GM21528 (cell line): ENCODE measurements around the gene IL17RD.

Experiments used
- ATAC-seq: cut with Tn5 transposase; IDR thresholded peaks from one replicate; pipeline ENCODE4 v1.9.1; 2021; ENCODE audit warnings: mild to moderate bottlenecking, moderate library complexity; ENCODE audit not compliant: unreplicated experiment, low FRiP score

IL17RD gene

DNA sequence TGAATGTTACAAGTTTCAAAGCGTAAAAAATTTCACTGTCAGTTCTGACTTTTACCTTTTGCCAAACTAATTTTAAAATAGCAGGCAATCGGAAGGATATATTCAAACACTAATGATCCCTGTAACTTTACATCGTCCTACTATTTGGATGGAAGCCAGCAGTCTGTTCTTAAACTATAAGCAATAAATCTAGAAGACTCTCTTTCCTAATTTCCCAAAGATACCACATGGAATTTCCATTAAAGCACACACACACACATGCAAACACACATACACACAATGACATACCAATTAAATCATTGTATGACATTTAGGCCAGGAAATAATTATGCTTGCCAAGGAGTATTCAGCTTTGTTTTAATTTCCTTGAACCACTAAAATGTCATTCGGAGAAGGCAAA, 32.0 kb downstream of the IL17RD start:
- no peak for ATAC-seq

DNA sequence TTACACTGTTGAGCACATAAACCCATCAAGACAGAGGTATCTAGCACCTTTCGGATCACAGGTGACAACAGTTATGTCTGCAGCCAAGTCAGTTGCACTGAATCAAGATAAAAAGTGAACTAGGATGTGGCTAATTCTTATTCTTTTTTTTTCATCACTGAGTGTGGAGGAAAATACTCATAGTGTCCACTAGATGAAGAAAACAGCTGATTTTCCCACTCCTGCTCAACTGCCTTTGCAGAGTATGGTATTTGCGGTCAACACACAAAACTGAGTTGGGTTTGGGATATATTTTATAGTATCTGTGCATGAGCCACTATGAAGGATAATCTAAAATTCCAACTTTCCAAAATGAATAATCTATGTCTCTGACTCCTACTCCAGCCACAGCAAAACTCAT, 32.5 kb downstream of the IL17RD start:
- no peak for ATAC-seq

DNA sequence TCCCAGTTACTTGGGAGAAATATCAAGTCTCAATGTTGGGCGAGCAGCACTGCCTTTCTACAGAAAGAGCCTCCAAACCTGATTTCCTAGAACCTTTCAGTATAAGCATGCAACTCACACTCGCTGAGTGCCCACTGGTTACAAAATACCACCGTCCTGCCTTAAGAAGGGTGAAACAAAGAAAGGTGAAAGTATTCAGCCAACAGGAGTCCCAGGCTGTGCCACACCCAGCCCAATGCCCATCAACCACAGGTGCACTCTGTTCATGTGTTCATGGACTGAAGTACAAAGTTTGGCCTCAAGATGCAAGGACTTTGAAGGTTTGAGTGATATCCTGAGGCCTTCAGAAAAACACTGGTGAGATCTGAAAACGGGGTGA, 34.0 kb downstream of the IL17RD start:
- no peak for ATAC-seq

DNA sequence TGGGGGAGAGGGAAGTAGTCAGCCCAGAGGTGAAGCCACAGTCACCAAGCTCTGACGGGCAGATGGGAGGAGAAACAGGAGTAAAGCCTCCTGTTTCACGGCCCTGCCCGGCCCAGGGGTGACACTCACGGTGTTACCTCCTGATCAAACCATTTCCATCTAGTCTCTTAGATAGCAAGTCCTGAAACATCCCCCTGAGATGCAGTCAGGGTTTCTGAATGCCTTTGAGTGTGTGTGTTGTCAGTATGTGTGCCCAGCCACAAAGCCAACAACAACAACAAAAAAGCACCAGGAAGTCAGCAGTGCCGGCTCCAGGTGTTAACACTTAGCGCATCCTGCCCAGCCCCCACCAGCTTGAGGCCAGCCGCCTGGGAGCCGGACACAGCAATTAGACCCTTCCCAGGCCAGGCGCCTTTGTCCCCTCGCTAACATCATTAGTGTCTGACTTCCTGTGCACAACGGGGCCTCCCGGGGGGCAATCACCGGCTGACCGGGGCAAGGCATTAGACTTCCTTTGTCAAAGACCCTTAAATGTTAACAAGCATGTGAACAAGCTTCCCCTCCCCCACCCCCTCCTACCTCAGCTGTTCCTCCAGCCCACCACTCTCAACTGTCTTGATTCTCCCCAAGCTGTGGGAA, 34.5 kb downstream of the IL17RD start:
- no peak for ATAC-seq

DNA sequence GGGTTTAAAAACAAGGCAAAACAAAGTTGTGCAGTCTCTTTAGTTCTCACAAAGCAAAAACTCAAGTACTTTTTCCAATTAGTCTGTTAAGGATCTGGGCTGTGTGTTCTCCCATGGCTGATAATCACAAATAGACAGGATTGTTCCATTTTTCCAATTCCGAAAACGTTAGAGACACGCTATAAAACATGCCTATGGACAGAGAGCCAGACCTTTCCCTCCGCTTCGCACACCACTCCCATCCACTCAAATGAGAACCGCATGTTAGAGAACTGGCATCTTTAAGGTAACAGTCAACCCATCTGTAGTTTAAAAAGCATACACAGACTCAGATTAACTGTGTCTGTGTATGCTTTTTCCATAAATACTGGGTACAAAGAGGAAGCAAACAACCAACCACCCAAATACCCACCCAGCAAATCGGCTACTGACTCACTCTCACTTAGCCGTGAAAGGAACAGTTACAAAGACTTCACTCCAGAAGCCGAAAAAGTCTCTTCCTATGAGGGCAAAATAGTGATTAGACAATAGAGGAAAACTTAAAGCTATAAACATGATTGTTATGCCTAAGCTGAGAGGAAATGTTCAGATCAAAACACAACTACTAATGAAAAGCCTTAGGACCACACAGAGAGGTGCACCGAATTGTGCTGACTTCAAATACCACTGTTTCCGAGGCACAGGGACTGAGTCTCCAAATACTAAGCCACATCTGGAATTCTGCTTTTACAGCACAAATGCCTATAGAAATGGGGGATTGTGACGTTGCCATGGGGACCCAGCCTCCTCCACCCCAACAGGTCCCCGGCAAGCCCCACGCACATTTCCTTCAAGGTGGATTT, 36.1 kb downstream of the IL17RD start:
- no peak for ATAC-seq

DNA sequence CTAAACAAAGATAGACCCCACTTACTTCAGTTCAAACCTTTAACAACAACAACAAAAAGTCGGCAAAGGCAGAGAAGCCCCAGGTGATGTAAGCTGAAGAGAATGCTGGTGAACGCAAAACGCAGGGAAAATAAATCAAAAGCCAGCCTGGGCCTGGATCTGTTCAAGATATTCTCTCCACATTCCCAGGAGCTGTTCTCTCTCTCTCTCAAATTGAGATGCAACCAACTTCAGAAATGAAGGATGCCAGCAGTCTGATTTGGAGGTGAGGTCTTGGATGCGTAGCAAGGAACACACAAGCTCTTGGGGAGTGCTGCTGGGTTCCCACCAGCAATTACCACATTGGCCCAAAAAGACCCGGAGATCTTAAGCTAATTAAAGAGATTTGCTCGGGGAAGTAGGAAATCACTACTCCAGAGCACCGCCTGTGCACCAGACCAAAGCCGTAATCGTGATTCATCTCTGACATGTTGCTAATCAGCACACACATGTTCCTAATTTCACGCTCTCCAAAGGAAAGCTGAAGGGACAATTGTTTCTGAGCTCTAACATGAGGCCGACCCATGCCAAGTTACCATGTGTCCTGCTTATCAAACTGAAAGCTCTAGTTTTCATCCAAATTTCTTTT, 37.1 kb downstream of the IL17RD start:
- no peak for ATAC-seq

DNA sequence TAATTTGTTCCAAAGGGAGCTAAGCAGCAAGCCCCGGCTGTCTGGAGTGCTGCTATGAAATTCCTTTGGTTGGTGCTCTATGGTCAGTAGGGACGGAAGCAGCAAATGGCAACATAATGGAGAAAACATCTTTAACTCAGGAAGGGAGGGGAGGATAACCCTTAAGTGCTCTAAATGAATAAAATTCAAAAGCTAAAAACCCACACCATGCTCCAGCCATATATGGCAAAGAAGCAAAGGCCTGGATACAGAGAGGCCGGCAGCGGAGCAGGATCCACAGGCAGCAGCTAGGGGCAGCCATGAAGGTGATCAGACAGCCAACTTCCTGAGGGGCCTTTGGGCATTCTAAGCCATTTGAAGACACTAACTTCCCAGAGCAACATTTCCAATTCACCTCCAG, 38.9 kb downstream of the IL17RD start:
- ATAC-seq, result no peak

DNA sequence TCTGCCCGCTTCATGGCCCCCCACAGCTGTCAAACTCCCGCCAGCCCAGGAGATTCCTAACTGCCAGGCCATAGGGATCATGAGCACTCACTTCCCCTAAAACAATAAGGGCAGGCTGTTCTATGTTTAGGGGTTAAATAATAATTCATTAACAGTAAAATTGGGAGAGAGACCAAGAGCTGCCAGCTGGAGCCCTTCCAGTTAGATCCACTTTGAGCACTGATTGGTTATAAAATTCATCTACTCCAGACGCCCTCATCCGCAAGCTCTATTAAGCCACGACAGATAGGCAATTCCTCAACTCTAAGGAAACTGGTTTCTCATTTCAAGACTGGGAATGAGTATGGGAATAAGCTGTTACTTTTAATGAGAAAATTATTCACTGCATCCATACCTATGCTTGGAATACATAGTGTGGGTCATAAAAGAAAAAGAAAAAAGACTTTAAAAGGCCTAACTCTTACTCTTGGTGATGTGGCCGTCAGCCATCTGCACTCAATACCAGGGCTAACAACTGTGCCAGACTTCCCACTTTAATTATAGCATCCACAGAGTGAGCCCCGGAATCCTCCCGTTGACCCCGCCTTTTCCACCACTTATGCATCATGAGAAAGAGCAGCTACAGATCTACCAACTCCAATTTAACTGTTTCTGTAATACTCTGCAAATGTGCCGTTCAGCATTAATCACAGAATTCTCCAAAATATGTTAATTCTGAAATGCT, 44.5 kb downstream of the IL17RD start:
- no peak for ATAC-seq

DNA sequence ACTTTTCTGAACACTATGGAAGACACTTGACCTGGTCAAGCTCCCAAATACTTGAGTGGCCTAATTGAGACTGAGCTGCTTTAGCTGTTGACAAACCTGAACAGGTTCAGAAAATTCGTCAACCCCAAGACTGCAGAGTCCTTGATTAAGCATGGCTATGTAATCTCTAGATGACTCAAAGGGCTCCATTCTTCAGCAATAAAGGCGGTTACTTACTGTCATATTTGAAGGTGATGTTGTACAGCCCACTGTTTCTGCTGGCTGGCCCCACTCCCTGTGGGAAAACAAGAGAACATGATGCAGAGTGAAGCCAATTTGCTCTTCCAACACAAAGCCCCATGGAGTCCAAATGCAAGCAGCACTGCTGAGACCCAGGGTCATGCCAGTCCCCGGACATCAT, 45.1 kb downstream of the IL17RD start:
- ATAC-seq, result no peak

DNA sequence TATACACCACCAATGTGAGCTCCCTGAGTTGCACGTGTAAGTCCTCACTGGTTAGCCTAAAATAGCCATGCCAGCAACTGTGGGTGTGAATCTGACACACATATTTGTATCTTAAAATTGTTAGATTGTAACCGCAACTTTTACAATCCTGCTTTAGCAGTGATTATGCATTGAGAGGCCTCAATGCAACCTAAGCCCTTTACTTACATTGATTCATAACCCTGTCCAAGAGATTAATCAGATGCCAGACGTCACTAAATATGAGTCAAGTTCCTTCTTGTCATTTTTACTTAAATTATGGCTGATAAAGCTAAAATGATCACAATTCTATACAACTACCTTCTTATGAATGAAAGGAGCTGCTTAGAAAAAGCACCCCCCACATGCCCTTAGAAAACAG, 46.9 kb downstream of the IL17RD start:
- no peak for ATAC-seq

DNA sequence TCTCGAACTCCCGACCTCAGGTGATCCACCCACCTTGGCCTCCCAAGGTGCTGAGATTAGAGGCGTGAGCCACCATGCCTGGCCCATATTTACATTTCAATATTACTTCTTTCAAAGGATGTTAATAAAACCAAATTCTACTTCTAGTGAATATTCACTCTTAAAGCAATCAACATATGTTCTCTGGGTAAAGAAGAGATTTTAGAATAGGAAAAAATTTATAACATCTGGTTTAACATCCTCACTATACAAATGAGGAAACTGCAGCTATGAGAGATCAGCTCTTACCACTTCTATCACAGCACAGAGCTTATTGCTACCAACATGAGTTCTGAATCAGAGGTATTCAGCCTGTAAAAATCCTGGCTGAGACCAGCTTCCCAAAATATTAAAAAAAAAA, 48.7 kb downstream of the IL17RD start:
- ATAC-seq, result no peak

DNA sequence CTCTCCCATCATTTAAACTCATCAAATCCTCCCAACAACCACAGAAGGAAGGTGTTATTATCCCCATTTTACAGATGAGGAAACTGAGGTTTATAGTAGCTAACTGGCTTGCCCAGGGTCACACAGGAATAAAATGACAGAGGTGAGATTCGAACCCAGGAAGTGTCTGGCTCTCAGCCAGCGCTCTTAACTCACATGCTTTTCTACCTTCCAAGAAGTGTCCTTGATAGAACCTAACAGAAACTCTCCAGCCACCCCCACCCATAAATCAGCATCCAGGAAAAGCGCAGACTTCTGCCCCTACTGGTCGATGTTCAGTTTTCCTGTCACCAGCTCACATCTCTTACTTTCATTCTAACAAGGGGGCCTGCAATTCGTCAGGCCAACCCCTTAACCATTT, 52.9 kb downstream of the IL17RD start:
- no peak for ATAC-seq

DNA sequence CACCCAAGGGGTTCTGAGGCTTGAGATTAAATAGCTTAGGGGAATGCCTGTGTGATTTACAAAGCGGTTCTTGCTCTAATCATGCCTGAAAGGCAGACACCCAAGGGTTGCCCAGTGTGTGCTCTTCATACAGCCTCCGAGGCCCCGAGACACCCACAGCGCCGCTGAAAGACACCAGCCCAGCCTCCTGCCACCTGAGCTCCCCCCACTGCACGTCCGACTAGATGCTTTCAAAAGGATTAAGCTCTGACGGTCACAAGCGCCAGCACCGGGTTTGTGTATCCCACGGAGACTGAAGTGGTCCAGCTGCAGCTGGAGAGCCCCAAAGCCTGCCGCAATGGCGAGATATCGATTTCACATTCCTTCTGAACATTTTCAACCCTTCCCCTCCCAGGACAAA, 54.4 kb downstream of the IL17RD start:
- no peak for ATAC-seq

DNA sequence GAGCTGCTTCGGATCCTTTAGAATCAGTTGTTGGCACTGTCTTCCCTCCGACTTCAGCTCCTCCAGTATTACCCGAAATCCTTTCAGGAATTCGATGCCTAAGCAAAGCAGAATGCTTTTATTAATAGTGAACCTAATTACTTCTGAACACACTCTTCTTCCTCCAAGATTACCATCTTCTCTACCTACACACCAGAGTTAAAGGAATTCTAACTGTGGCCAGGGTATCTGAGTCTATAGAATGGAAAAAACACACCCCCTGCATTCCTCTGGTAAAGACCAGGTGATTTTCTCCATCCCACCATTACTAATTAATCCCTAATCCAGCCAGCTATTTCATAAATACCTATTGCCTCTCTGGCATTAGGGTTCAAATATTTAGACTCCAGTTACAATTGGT, 54.9 kb downstream of the IL17RD start:
- no peak for ATAC-seq

DNA sequence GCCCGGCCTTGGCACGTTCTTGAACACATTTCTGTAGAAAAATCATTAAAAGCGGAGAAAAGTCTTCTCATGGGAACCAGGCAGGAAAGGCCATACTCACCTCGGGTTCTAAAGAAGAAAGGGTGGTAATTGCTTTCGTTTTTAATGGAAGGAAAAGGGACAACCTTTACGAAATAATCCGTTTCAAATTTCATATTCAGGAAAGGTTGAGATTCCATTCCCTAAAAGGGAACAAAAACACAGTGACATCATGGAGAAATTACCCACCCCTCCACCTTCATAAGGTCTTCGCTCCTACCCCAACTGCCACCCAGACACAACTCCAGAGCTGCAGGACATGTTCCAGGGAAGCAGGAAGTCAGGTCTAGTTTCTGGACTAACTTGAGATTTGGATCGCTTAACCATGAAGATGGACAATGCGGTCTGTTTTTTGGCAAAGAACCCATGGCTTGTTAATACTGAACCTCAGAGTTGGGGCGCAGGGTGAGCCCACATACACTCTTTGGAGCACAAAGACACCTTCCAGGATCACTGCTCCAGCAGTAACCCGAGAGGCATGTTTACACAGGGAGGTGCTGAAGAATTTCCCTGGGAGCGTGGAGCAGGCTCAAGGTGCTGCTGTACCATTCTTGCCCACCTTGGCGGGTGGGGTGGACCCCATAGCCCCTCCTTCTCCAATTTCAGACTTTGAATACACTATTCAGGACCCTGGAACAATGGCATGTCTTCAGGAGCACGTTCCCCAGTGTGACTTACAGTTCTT, 55.5 kb downstream of the IL17RD start:
- no peak for ATAC-seq

DNA sequence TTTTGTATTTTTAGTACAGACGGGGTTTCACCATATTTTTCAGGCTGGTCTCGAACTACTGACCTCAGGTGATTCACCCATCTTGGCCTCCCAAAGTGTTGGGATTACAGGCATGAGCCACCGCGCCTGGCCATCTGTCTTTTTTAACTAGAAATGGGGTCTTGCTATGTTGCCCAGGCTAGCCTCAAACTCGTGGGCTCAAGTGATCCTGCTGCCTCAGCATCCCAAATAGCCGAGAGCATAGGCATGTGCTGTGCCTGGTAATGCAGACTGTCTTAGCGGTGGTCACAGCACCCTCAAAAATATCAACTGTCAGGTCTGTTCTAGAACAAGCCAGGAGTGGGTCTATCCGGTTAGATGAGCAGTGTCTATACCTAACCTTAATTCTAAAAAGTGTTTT, 56.5 kb downstream of the IL17RD start:
- no peak for ATAC-seq

DNA sequence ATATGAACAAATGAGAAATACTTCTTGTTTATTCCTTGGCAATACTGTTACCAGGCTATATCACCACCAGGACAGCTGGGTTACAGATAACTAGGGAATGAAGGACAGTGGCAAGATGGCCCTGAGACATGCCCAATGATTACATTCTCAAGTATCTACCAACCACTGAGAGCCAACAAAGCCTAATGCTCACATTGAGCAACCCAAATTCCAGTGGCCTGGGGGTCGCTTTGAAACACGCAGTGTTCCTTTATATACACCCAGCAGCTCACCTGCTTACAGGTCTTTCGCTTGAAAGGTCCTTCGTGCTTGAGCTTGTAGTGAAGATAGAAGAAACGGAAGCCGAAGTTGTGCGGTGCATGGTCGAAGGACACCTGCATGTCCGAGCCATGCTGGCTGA, 59.6 kb downstream of the IL17RD start:
- ATAC-seq, result no peak

DNA sequence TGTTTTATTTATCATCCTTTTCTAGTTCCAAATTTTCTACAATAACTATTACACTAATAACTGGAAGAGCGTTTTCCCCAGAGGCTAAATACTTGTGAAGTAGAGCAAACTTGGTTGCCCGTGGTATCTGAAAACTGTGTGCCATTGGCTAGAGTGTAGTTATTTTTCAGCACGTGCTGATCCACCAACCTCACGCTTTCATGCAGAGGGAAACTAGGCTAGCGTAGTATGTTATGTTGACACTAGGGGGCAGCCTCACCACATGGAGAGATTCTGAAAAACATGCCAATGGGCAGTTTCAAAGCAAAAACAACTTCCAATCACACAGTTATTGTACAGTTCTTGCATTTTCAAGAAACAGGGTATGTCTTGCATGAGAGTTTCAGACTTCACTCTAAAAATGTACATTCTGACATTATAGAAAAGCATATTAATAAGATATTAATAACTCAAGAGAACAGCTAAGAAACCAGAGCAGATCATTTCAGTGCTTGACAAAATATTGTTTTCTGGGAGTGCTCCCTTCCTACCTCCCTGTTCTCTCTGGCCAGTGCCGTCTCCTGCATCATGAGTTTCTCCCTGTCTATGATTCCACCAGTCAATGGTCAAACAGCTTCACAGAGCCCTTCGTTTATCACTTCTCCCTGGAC, 65.0 kb downstream of the IL17RD start:
- ATAC-seq, result no peak

DNA sequence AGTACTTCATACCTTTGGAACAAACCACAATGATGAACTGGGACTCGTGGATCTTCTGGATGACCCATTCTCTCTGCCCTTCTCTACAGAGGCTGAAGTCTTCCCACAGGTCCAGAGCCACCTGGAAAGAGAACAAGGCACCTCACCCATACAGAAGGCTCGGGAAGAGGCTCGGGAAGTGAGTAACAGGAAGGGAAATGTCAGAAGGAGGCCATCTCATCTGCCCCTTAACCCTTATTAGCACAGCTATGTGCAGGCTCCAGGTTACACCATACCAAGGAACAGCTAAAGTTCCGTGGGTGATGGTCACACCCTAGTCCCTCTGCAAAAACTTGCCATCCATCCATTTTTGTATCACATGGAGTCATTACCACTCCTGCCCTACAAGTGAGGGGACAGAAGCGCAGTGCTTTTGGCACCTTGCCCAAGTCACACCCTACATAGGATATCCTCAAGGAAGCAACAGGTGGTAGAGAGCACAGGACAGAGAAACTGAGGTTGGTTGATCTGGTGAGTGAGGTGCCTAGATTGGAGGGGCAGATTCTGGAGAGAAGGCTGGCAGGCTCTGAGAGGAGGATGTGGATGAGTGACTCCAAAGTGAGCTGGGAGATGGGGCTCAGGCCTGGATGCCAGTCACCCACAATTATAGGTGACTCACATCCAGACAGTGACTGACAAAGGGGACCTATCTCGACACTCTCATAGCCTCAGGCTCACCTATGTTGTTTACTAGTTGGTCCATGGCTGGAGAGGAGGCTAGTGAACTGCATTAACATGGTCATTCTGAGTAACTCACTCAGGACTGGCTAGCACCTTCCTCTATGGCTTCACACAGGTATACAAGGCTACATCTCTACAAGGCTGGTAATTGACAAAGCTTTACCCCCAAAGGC, 66.5 kb downstream of the IL17RD start:
- no peak for ATAC-seq
